ENCODE measurements around the gene ESPL1. TPM values are rescaled to one million over a fixed set of nuclear protein-coding genes. Genes with fewer than 3 reads are reported as not detected.

The ESPL1 gene
- total RNA-seq, 1 donor from 2014 or later = 72.6 TPM

GRCh38 chr12:53254816-53255545, 13.1 kb upstream of the ESPL1 start:
- DNase-seq (ENCODE audit: low spot score) = no peak
- Mint-ChIP-seq H3K27me3 (ENCODE audit: low read depth) (no peaks in the 10 kb centered on the region), H3K27ac (no peak overlapping the region), H3K4me3 (ENCODE audit: low read depth) (peak overlapping the region; percentile 30), H3K36me3 (ENCODE audit: low read depth) (peaks cover 26% of the 10 kb centered on the region), H3K4me1 (ENCODE audit: low read depth) (peaks cover 42% of the 10 kb centered on the region), H3K9me3 (no peaks in the 10 kb centered on the region)
- intact Hi-C loops (cut with micrococcal nuclease) = loop anchor here (5.0 kb wide), 1 partner anchor 42 kb away; the partner anchor contains the start of genes MYG1 and PFDN5

- Mint-ChIP-seq H3K27me3 (ENCODE audit: low read depth) (no peaks in the 10 kb centered on the region), H3K4me1 (ENCODE audit: low read depth) (peaks cover 42% of the 10 kb centered on the region), H3K4me3 (ENCODE audit: low read depth) (no peak overlapping the region), H3K9me3 (no peaks in the 10 kb centered on the region), H3K36me3 (ENCODE audit: low read depth) (peaks cover 26% of the 10 kb centered on the region), H3K27ac (no peak overlapping the region)
- intact Hi-C loops (cut with micrococcal nuclease) = no loop called here
- no peak for DNase-seq (ENCODE audit: low spot score)
Measured at GRCh38 chr12:53255996-53256395, 12.1 kb upstream of the ESPL1 start.

GRCh38 chr12:53258541-53259539, 9.3 kb upstream of the ESPL1 start:
- no peaks in the 10 kb centered on the region for H3K9me3 Mint-ChIP-seq
- no peaks in the 10 kb centered on the region for H3K27me3 Mint-ChIP-seq (ENCODE audit: low read depth)
- H3K4me3 Mint-ChIP-seq (ENCODE audit: low read depth) = no peak overlapping the region
- intact Hi-C loops (cut with micrococcal nuclease) = no loop called here
- H3K36me3 Mint-ChIP-seq (ENCODE audit: low read depth) = peaks cover 21% of the 10 kb centered on the region
- DNase-seq (ENCODE audit: low spot score) = no peak
- peaks cover 25% of the 10 kb centered on the region for H3K4me1 Mint-ChIP-seq (ENCODE audit: low read depth)
- H3K27ac Mint-ChIP-seq = no peak overlapping the region

DNA sequence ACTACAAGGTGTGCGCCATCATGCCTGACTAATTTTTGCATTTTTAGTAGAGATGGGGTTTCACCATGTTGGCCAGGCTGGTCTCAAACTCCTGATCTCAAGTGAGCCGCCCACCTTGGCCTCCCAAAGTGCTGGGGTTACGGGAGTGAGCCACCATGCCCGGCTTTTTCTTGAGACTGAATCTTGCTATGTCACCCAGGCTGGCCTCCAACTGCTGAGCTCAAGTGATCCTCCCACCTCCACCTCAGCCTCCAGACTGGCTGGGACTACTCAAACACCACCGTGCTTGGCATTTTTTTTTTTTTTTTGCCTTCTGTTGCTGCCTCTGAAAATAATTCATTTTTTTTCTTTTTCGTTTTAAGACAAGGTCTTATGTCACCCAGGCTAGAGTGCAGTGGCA, 8.2 kb upstream of the ESPL1 start:
- no peaks in the 10 kb centered on the region for H3K9me3 Mint-ChIP-seq
- intact Hi-C loops (cut with micrococcal nuclease) = no loop called here
- H3K27me3 Mint-ChIP-seq (ENCODE audit: low read depth) = no peaks in the 10 kb centered on the region
- H3K4me1 Mint-ChIP-seq (ENCODE audit: low read depth) = peaks cover 20% of the 10 kb centered on the region
- peaks cover 11% of the 10 kb centered on the region for H3K36me3 Mint-ChIP-seq (ENCODE audit: low read depth)
- H3K4me3 Mint-ChIP-seq (ENCODE audit: low read depth) = no peak overlapping the region
- H3K27ac Mint-ChIP-seq = no peak overlapping the region
- DNase-seq (ENCODE audit: low spot score) = no peak

DNA sequence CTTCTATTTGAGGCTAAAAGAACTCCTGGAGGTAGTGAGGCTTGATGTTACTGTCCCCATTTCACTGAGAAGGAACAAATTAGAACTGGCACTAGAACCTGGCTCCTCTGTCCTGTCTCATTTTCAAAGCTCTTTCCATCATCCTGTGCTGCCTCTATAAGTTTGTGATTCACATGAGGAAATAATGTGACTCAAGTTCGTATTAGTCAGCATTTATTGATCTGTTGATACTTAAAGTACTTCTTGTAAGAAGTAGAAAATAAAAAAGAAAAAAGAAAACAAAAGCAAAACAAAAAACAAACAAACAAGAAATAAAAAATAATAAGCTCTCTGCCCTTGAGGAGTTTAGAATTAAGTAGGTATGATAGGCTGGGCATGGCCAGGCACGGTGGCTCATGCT, 2.3 kb upstream of the ESPL1 start:
- Mint-ChIP-seq H3K36me3 (ENCODE audit: low read depth) (peaks cover 17% of the 10 kb centered on the region), H3K9me3 (no peaks in the 10 kb centered on the region), H3K4me1 (ENCODE audit: low read depth) (peaks cover 29% of the 10 kb centered on the region), H3K4me3 (ENCODE audit: low read depth) (no peak overlapping the region), H3K27ac (peak overlapping the region; percentile 5), H3K27me3 (ENCODE audit: low read depth) (no peaks in the 10 kb centered on the region)
- DNase-seq (ENCODE audit: low spot score) = no peak
- intact Hi-C loops (cut with micrococcal nuclease) = no loop called here

- Mint-ChIP-seq H3K4me3 (ENCODE audit: low read depth) (peak overlapping the region; percentile 92), H3K9me3 (no peaks in the 10 kb centered on the region), H3K4me1 (ENCODE audit: low read depth) (peaks cover 34% of the 10 kb centered on the region), H3K36me3 (ENCODE audit: low read depth) (peaks cover 29% of the 10 kb centered on the region), H3K27me3 (ENCODE audit: low read depth) (no peaks in the 10 kb centered on the region), H3K27ac (peak overlapping the region; percentile 91)
- intact Hi-C loops (cut with micrococcal nuclease) = no loop called here
- peak; percentile 26 for DNase-seq (ENCODE audit: low spot score)
Measured at GRCh38 chr12:53267306-53267998, 647 bp upstream of the ESPL1 start.

- H3K27me3 Mint-ChIP-seq (ENCODE audit: low read depth) = no peaks in the 10 kb centered on the region
- no peak for DNase-seq (ENCODE audit: low spot score)
- H3K4me3 Mint-ChIP-seq (ENCODE audit: low read depth) = peak overlapping the region; percentile 92
- H3K9me3 Mint-ChIP-seq = no peaks in the 10 kb centered on the region
- intact Hi-C loops (cut with micrococcal nuclease) = loop anchor here (1.0 to 2.0 kb wide), 6 partner anchors 17 to 60 kb away; partner anchors contain the start of genes AAAS, MYG1 and PFDN5
- H3K27ac Mint-ChIP-seq = peak overlapping the region; percentile 91
- peaks cover 34% of the 10 kb centered on the region for H3K4me1 Mint-ChIP-seq (ENCODE audit: low read depth)
- peaks cover 37% of the 10 kb centered on the region for H3K36me3 Mint-ChIP-seq (ENCODE audit: low read depth)
Measured at GRCh38 chr12:53268630-53269562, 797 bp downstream of the ESPL1 start.

DNA sequence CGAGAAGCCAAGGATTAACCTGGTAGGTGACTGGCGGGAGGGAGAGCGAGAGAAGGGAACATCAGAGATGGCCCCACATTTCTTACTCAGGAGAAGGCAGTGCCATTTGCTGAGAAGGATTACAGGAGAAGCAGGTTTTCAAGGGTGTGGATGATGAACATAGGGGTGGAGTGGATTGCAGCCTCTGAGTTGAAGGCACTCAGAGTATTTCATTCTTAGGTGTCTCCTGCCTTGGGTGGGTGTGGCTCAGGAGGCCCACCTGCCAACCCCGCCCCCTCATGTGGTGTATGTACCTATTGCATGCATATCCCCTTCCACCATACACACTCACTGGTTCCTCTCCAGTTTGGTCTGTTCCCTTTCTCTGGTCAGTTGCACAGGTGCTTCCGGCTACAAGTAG, 6.3 kb downstream of the ESPL1 start:
- peaks cover 80% of the 10 kb centered on the region for H3K36me3 Mint-ChIP-seq (ENCODE audit: low read depth)
- H3K9me3 Mint-ChIP-seq = no peaks in the 10 kb centered on the region
- peak overlapping the region; percentile 3 for H3K27ac Mint-ChIP-seq
- H3K4me3 Mint-ChIP-seq (ENCODE audit: low read depth) = no peak overlapping the region
- H3K27me3 Mint-ChIP-seq (ENCODE audit: low read depth) = no peaks in the 10 kb centered on the region
- intact Hi-C loops (cut with micrococcal nuclease) = no loop called here
- H3K4me1 Mint-ChIP-seq (ENCODE audit: low read depth) = peaks cover 26% of the 10 kb centered on the region
- DNase-seq (ENCODE audit: low spot score) = no peak

GRCh38 chr12:53276511-53276910, 8.4 kb downstream of the ESPL1 start:
- DNase-seq (ENCODE audit: low spot score) = no peak
- Mint-ChIP-seq H3K9me3 (no peaks in the 10 kb centered on the region), H3K4me3 (ENCODE audit: low read depth) (no peak overlapping the region), H3K27ac (no peak overlapping the region), H3K36me3 (ENCODE audit: low read depth) (peaks cover 77% of the 10 kb centered on the region), H3K27me3 (ENCODE audit: low read depth) (no peaks in the 10 kb centered on the region), H3K4me1 (ENCODE audit: low read depth) (peaks cover 13% of the 10 kb centered on the region)
- intact Hi-C loops (cut with micrococcal nuclease) = no loop called here

DNA sequence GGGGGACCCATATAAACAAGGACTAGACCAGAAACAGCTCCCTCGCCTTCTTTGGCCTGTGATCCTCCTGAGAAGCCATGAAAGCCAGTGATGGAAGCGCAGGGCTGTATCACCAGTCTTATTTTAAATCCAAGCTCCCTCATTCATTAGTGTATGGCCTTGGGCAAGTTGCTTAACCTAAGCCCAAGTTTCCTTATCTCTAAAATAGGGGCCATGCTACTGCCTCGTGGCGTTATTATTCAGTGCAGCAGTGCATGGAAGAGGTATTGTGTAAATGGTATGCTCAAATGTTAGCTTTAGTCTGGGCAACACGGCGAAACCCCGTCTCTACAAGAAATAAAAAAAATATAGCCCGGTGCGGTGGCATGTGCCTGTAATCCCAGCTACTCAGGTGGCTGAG, 9.9 kb downstream of the ESPL1 start:
- intact Hi-C loops (cut with micrococcal nuclease) = no loop called here
- no peak for DNase-seq (ENCODE audit: low spot score)
- Mint-ChIP-seq H3K4me3 (ENCODE audit: low read depth) (no peak overlapping the region), H3K36me3 (ENCODE audit: low read depth) (peaks cover 80% of the 10 kb centered on the region), H3K27ac (no peak overlapping the region), H3K4me1 (ENCODE audit: low read depth) (peaks cover 9% of the 10 kb centered on the region), H3K27me3 (ENCODE audit: low read depth) (no peaks in the 10 kb centered on the region), H3K9me3 (no peaks in the 10 kb centered on the region)

DNA sequence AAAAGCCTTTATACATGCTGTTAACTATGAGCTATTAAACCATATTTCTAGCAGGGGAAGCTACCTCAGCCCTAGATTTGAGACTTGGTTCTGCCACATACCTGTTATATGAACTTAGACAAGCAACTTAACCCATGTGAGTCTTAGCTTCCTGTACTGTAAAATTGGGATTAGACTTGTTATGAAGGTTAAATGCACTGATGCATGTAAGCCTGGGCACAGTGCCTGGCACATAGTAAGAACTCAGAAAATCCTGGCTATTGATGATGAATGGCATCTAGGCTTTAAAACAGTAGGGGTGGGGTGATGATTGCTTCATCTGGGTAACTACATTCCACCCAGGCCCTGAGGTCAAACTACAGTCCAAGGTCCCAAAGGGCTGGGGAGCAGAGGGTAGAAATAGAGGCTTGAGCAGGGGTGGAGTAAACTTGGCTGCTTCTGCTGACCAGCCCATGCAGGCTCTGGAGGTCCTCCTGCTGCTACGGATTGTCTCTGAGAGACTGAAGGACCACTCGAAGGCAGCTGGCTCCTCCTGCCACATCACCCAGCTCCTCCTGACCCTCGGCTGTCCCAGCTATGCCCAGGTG, 11.3 kb downstream of the ESPL1 start:
- Mint-ChIP-seq H3K36me3 (ENCODE audit: low read depth) (peaks cover 85% of the 10 kb centered on the region), H3K4me1 (ENCODE audit: low read depth) (peaks cover 5% of the 10 kb centered on the region), H3K27me3 (ENCODE audit: low read depth) (no peaks in the 10 kb centered on the region), H3K9me3 (no peaks in the 10 kb centered on the region), H3K27ac (no peak overlapping the region), H3K4me3 (ENCODE audit: low read depth) (no peak overlapping the region)
- intact Hi-C loops (cut with micrococcal nuclease) = no loop called here
- no peak for DNase-seq (ENCODE audit: low spot score)

All from activated T-helper 2 cell treated with anti-CD3 and anti-CD28 coated beads, Interferon-gamma antibody, Interleukin-2, Interleukin-4, amounts not matched to agents 10 μg/mL and 5 μg/mL and 100 μg/mL, durations not matched to agents 14 hours and 24 hours and 36 hours (primary cell).